Heart left ventricle (tissue), 13 donors: Measurements from ENCODE around the gene SLC39A9.

ENCODE experiments used
- POLR2A ChIP-seq, 2 donors: fragments of 450-650 bp; IDR thresholded peaks; one replicate each; pipeline ENCODE4 v1.6.1; 2017; ENCODE audit warnings: antibody characterized with exemption in 2 of 2, mild to moderate bottlenecking in 2 of 2, moderate library complexity in 2 of 2
- TF ChIP-seq, protein P1 (sequence below), 12 donors: fragments of 200-600 bp; sonication (generic) in 4 of 12; IDR thresholded peaks; one replicate each; pipeline versions ENCODE4 v1.5.0 to v1.8.0; 2018 to 2022; ENCODE audit warnings: antibody characterized with exemption in 12 of 12, mild to moderate bottlenecking in 5 of 12
- donor health status: ischemic (EF 13 %, LVEDD 7.1; RV severe dilation, severe dysfunction).
- donor health status: DM: no; HTN: yes; CAD: no.
- donor health status: DM: no; HTN: no; CAD: no.
- donor health status: ischemic (EF 25% LVEDD 6.9; RV normal size, moderate dysfunction).
- donor health status: ischemic (EF 25% LVEDD 5.7; RV mildly dilated, moderate dysfunction).
- donor health status: ischemic (EF 35%, LVEDD 5.7; RV mildly dilated, moderate dysfunction).
- donor health status: nonischemic (EF 11% LVEDD 7.7; RV severe dilation, severe dysfunction).
- donor health status: DM: yes; HTN: yes; CAD: no.
- donor health status: PGD.
- donor health status: ischemic (EF 29% LVEDD 5.4; RV normal size, mild dysfunction).
- donor health status: nonischemic (EF 23%, LVEDD 6.1; RV moderate dilation, normal function).

DNA sequence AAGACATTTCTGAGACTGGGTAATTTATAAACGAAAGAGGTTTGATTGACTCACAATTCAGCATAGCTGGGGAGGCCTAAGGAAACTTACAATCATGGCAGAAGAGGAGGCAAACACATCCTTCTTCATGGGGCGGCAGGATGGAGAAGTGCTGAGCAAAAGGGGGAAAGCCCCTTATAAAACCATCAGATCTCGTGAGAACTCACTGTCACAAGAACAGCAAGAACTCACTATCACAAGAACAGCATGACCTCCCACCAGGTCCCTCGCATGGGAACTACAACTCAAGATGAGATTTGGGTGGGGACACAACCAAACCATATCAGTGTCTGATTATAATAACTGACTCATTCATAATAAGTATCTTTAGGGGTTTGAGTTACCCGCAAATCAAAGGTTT lies 6.4 kb downstream of the SLC39A9 start:
- TF ChIP-seq, protein P1, sequence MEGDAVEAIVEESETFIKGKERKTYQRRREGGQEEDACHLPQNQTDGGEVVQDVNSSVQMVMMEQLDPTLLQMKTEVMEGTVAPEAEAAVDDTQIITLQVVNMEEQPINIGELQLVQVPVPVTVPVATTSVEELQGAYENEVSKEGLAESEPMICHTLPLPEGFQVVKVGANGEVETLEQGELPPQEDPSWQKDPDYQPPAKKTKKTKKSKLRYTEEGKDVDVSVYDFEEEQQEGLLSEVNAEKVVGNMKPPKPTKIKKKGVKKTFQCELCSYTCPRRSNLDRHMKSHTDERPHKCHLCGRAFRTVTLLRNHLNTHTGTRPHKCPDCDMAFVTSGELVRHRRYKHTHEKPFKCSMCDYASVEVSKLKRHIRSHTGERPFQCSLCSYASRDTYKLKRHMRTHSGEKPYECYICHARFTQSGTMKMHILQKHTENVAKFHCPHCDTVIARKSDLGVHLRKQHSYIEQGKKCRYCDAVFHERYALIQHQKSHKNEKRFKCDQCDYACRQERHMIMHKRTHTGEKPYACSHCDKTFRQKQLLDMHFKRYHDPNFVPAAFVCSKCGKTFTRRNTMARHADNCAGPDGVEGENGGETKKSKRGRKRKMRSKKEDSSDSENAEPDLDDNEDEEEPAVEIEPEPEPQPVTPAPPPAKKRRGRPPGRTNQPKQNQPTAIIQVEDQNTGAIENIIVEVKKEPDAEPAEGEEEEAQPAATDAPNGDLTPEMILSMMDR (IDR thresholded peaks at IDR 0.05): no peak
- TF ChIP-seq POLR2A (IDR thresholded peaks at IDR 0.05): no peak
